HCT116 (cell line): ENCODE results near the gene TOB2. TPM values are rescaled to one million over a fixed set of nuclear protein-coding genes. Genes with fewer than 3 reads are reported as not detected.

ENCODE experiments used
- ATAC-seq: fragments of 200-7000 bp; cut with Tn5 transposase; 2 replicates; pipeline ENCODE4 v1.9.1; 2020; ENCODE audit warnings: mild to moderate bottlenecking, moderate library complexity
- BruUV-seq: library from RNA; stranded (reverse); fragments of 400-500 nt; replicated peaks from 2 replicates; lab custom pipeline; 2021; lab: Mats Ljungman, UMichigan
- CTCF ChIA-PET: fragments of 300-600 bp; sonication (Branson Sonifier 250); formaldehyde crosslinking; loops from one replicate; lab custom pipeline; 2021; ENCODE audit warnings: antibody characterized with exemption; lab: Charles Lee
- POLR2A ChIA-PET: fragments of 300-600, 350-600 bp; sonication (Branson Sonifier 250); formaldehyde crosslinking; loops from one replicate; lab custom pipeline; 2021; ENCODE audit warnings: antibody characterized with exemption; lab: Charles Lee
- RAD21 ChIA-PET, 2 experiments: fragments of 300-600 bp; sonication (Branson Sonifier 250); formaldehyde crosslinking; loops; one replicate each; lab custom pipeline; 2023; ENCODE audit warnings: low total read pairs in 2 of 2; ENCODE audit not compliant: uncharacterized antibody in 2 of 2, unreplicated experiment in 2 of 2, low non-redundant PET in 1 of 2; lab: Charles Lee
- DNase-seq: peaks from one replicate; pipeline ENCODE4 v3.0.0-alpha.2; 2010; ENCODE audit warnings: low read depth, low spot score
- H2AFZ ChIP-seq: fragments of 200-600 bp; shearing (Covaris generic), sonication (generic); 2 replicates; pipeline ENCODE4 v1.6.1; 2017; ENCODE audit warnings: low read depth, mixed run types, mixed read lengths, antibody characterized with exemption, low read length; ENCODE audit not compliant: poor library complexity, severe bottlenecking
- H3K27ac ChIP-seq: 2 replicates; pipeline ENCODE4 v1.5.1; 2012; ENCODE audit warnings: low read depth, low read length
- H3K27me3 ChIP-seq: fragments of 200-600 bp; sonication (generic); 2 replicates; pipeline ENCODE4 v1.6.1; 2016; ENCODE audit warnings: mixed run types, low read length, mixed read lengths; ENCODE audit not compliant: insufficient read depth
- H3K36me3 ChIP-seq, 2 experiments: fragments of 200-500 bp in 1 of 2; fragments of 200-600 bp in 1 of 2; sonication (Bioruptor generic) in 1 of 2; sonication (generic) in 1 of 2; 2 replicates each; pipeline versions ENCODE4 v1.5.1 to v1.6.1; 2014 to 2016; ENCODE audit warnings: low read length in 2 of 2, inconsistent platforms in 1 of 2, mixed read lengths in 1 of 2, mixed run types in 1 of 2; ENCODE audit not compliant: insufficient read depth in 2 of 2, control insufficient read depth in 1 of 2
- H3K4me1 ChIP-seq, 2 experiments: fragments of 200-600 bp in 1 of 2; sonication (generic) in 1 of 2; 2 replicates each; pipeline versions ENCODE4 v1.5.1 to v1.6.1; 2012 to 2017; ENCODE audit warnings: low read length in 2 of 2, inconsistent platforms in 1 of 2, mild to moderate bottlenecking in 1 of 2, mixed read lengths in 1 of 2, mixed run types in 1 of 2, moderate library complexity in 1 of 2; ENCODE audit not compliant: insufficient read depth in 2 of 2, control insufficient read depth in 1 of 2
- H3K4me2 ChIP-seq: fragments of 200-600 bp; sonication (generic); 2 replicates; pipeline ENCODE4 v1.6.1; 2017; ENCODE audit warnings: mixed run types, low read length, mixed read lengths
- H3K4me3 ChIP-seq, 2 experiments: fragments of 200-600 bp in 1 of 2; sonication (generic) in 1 of 2; replicated peaks in 1 of 2; 2 replicates each; pipeline ENCODE4 v1.5.1; 2011 to 2016; ENCODE audit warnings: low read length in 2 of 2, control low read depth in 1 of 2, low read depth in 1 of 2, mild to moderate bottlenecking in 1 of 2, mixed read lengths in 1 of 2, mixed run types in 1 of 2
- H3K79me2 ChIP-seq: fragments of 200-600 bp; sonication (generic); 2 replicates; pipeline ENCODE4 v1.6.1; 2017; ENCODE audit warnings: mild to moderate bottlenecking, mixed run types, low read length, moderate library complexity, mixed read lengths; ENCODE audit not compliant: insufficient read depth
- H3K9ac ChIP-seq: fragments of 200-600 bp; sonication (generic); 2 replicates; pipeline ENCODE4 v1.6.1; 2016; ENCODE audit warnings: low read length, mixed read lengths
- H3K9me2 ChIP-seq: fragments of 200-600 bp; sonication (generic), shearing (Covaris generic); 2 replicates; pipeline ENCODE4 v1.6.1; 2017; ENCODE audit warnings: mixed run types, mild to moderate bottlenecking, moderate library complexity; ENCODE audit not compliant: insufficient read depth
- H3K9me3 ChIP-seq, 2 experiments: fragments of 200-500 bp in 1 of 2; fragments of 200-600 bp in 1 of 2; sonication (Bioruptor generic) in 1 of 2; sonication (generic) in 1 of 2; 2 replicates each; pipeline ENCODE4 v1.6.1; 2014 to 2017; ENCODE audit warnings: low read length in 2 of 2, mixed read lengths in 2 of 2, inconsistent platforms in 1 of 2, low read depth in 1 of 2, mild to moderate bottlenecking in 1 of 2, mixed run types in 1 of 2, moderate library complexity in 1 of 2; ENCODE audit not compliant: control insufficient read depth in 1 of 2, insufficient read depth in 1 of 2
- H4K20me1 ChIP-seq: fragments of 200-600 bp; sonication (generic), shearing (Covaris generic); 2 replicates; pipeline ENCODE4 v1.6.1; 2017; ENCODE audit warnings: mixed run types, mild to moderate bottlenecking, moderate library complexity; ENCODE audit not compliant: insufficient read depth
- ATF3 ChIP-seq: IDR thresholded peaks from 2 replicates; pipeline ENCODE4 v1.6.1; 2012
- CTCF ChIP-seq, 3 experiments: fragments of 200-600 bp in 1 of 3; sonication (generic) in 1 of 3; IDR thresholded peaks in 2 of 3; conservative IDR thresholded peaks in 1 of 3; 2 replicates each; pipeline ENCODE4 v1.5.1; 2012 to 2017; ENCODE audit warnings: low read depth in 2 of 3, low read length in 2 of 3, antibody characterized with exemption in 1 of 3, borderline replicate concordance in 1 of 3, control low read depth in 1 of 3, mild to moderate bottlenecking in 1 of 3, mixed read lengths in 1 of 3, mixed run types in 1 of 3, moderate library complexity in 1 of 3; ENCODE audit not compliant: insufficient read depth in 1 of 3
- EZH2phosphoT487 ChIP-seq: fragments of 200-600 bp; IDR thresholded peaks from 2 replicates; pipeline ENCODE4 v1.6.1; 2018; ENCODE audit warnings: antibody characterized with exemption, borderline replicate concordance
- POLR2AphosphoS5 ChIP-seq: IDR thresholded peaks from 2 replicates; pipeline ENCODE4 v1.6.1; 2011; ENCODE audit warnings: mild to moderate bottlenecking, low read depth, low read length, moderate library complexity
- REST ChIP-seq: IDR thresholded peaks from 2 replicates; pipeline ENCODE4 v1.6.1; 2012; ENCODE audit warnings: low read depth
- SIN3A ChIP-seq: IDR thresholded peaks from 2 replicates; pipeline ENCODE4 v1.6.1; 2012; ENCODE audit warnings: low read depth
- SP1 ChIP-seq: IDR thresholded peaks from 2 replicates; pipeline ENCODE4 v1.6.1; 2012; ENCODE audit warnings: low read depth
- ZBTB33 ChIP-seq: IDR thresholded peaks from 2 replicates; pipeline ENCODE4 v1.6.1; 2011; ENCODE audit warnings: mild to moderate bottlenecking, low read length, moderate library complexity; ENCODE audit not compliant: insufficient replicate concordance; ENCODE audit errors: extremely low read depth
- intact Hi-C: fragments of 100-400 bp; cut with micrococcal nuclease; formaldehyde crosslinking; loops from 2 replicates; pipeline ENCODE4 v1.10.0; 2022
- total RNA-seq: library from RNA; stranded (reverse); gene quantifications from one replicate; pipeline ENCODE4 v1.2.1, GENCODE V29; 2021; ENCODE audit not compliant: unreplicated experiment

TOB2 gene
- total RNA-seq, 1 experiment from 2014 or later: 55.2 TPM

GRCh38 chr22:41415554-41415953, 31.0 kb downstream of the TOB2 start:
- intact Hi-C loops: no loop called here
- H3K27ac ChIP-seq: no peak overlapping the region
- H3K36me3 ChIP-seq: no peaks in the 10 kb centered on the region
- H3K4me3 ChIP-seq: no peak overlapping the region; a peak in 1 of 4 replicates
- no peaks in the 10 kb centered on the region for H4K20me1 ChIP-seq
- no TSS peak for BruUV-seq
- no peaks in the 10 kb centered on the region for H3K9me2 ChIP-seq
- no peaks in the 10 kb centered on the region for H3K9me3 ChIP-seq
- peak overlapping the region; percentile 86 for H3K4me2 ChIP-seq
- no peaks in the 10 kb centered on the region for H3K27me3 ChIP-seq
- DNase-seq (no peak), ATAC-seq (no peak)
- TF ChIP-seq EZH2phosphoT487 (no peak), SIN3A (no peak), ATF3 (no peak)
- CTCF ChIA-PET: no interaction called here
- peaks cover 27% of the 10 kb centered on the region for H3K79me2 ChIP-seq
- RAD21 ChIA-PET: interaction anchor here in 1 of 2 experiments (0.7 kb wide), 1 partner anchor 11 kb away, joined by 3 read pairs; no protein-coding TSS in a partner anchor
- peaks cover 24 to 40% of the 10 kb centered on the region in 2 experiments for H3K4me1 ChIP-seq
- no peak overlapping the region for H3K9ac ChIP-seq
- no peak overlapping the region for H2AFZ ChIP-seq
- POLR2A ChIA-PET: no interaction called here

- no peaks in the 10 kb centered on the region for H3K36me3 ChIP-seq
- intact Hi-C loops: no loop called here
- H3K79me2 ChIP-seq: peaks cover 27% of the 10 kb centered on the region
- H3K4me3 ChIP-seq: no peak overlapping the region
- H3K4me1 ChIP-seq: peaks cover 9 to 34% of the 10 kb centered on the region in 2 experiments
- H3K9ac ChIP-seq: no peak overlapping the region
- RAD21 ChIA-PET: interaction anchor here in 1 of 2 experiments (0.6 kb wide), 1 partner anchor 216 kb away, joined by 4 read pairs; no protein-coding TSS in a partner anchor
- H3K4me2 ChIP-seq: no peak overlapping the region
- BruUV-seq: no TSS peak
- H2AFZ ChIP-seq: no peak overlapping the region
- no peak for DNase-seq
- TF ChIP-seq SP1: no peak
- TF ChIP-seq ZBTB33: no peak
- TF ChIP-seq POLR2AphosphoS5: 0 out of 2 replicates have a peak, but pooled peaks have one; percentile 17
- no peak for TF ChIP-seq CTCF (IDR thresholded peaks at IDR 0.05 in 2 of 3, conservative IDR thresholded peaks at IDR 0.05 in 1 of 3; ENCODE audit: borderline replicate concordance in 1 of 3, insufficient read depth in 1 of 3, low read depth in 2 of 3, low read length in 2 of 3)
- no peak for TF ChIP-seq REST
- no peak for ATAC-seq
- H3K27me3 ChIP-seq: no peaks in the 10 kb centered on the region
- no peaks in the 10 kb centered on the region for H4K20me1 ChIP-seq
- H3K9me3 ChIP-seq: no peaks in the 10 kb centered on the region
- CTCF ChIA-PET: no interaction called here
- peak overlapping the region; percentile 8; the same call in 1 of the 2 replicates for H3K27ac ChIP-seq
- no peaks in the 10 kb centered on the region for H3K9me2 ChIP-seq
- POLR2A ChIA-PET: no interaction called here
Measured at GRCh38 chr22:41411021-41411851, 35.4 kb downstream of the TOB2 start.
